IMR-90 (cell line): Measurements from ENCODE around the gene SMPDL3A.

Experiments
- BHLHE40 ChIP-seq: fragments of 150-350 bp; IDR thresholded peaks from 2 replicates; pipeline ENCODE4 v1.6.1; 2016; ENCODE audit warnings: mild to moderate bottlenecking, low read depth, low read length
- CEBPB ChIP-seq: IDR thresholded peaks from 2 replicates; pipeline ENCODE4 v1.6.1; 2012; ENCODE audit warnings: low read depth, low read length, improper control_type of control experiment
- FOS ChIP-seq: fragments of 150-350 bp; IDR thresholded peaks from 2 replicates; pipeline ENCODE4 v1.6.1; 2016; ENCODE audit warnings: low read depth, low read length
- POLR2A ChIP-seq: IDR thresholded peaks from 2 replicates; pipeline ENCODE4 v1.6.1; 2012; ENCODE audit warnings: mild to moderate bottlenecking, low read depth, low read length
- RAD21 ChIP-seq: IDR thresholded peaks from 2 replicates; pipeline ENCODE4 v1.6.1; 2012; ENCODE audit warnings: low read length, improper control_type of control experiment
- RFX5 ChIP-seq: IDR thresholded peaks from 2 replicates; pipeline ENCODE4 v1.8.0; 2012; ENCODE audit warnings: low read depth, mild to moderate bottlenecking, low read length, moderate library complexity
- SMC3 ChIP-seq: fragments of 150-350 bp; IDR thresholded peaks from 2 replicates; pipeline ENCODE4 v1.6.1; 2016; ENCODE audit warnings: low read depth, mild to moderate bottlenecking, antibody characterized with exemption, low read length, moderate library complexity
- TF ChIP-seq, protein P1 (sequence below): conservative IDR thresholded peaks from 2 replicates; pipeline ENCODE4 v1.5.1; 2012; ENCODE audit warnings: mild to moderate bottlenecking, low read depth, low read length, improper control_type of control experiment

DNA sequence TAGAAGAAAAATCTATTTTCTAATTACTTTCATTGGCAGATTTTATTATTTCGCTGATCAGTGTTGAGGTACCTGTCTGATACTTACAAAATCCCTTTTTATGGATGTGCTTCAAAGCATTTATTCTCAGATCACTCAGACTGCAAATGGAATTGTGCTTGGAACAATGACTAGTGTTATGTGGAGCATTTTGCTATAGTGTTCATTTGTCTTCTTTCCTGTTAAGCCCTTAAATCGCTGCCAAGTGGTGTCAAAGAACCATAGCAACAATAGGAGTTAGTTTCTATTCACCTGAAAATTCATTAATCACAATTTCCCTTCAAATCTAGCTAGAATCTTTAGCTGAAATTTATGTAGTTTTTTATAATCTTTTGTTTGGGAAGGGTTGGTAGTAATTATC, 29.8 kb downstream of the SMPDL3A start:
- TF ChIP-seq, protein P1, sequence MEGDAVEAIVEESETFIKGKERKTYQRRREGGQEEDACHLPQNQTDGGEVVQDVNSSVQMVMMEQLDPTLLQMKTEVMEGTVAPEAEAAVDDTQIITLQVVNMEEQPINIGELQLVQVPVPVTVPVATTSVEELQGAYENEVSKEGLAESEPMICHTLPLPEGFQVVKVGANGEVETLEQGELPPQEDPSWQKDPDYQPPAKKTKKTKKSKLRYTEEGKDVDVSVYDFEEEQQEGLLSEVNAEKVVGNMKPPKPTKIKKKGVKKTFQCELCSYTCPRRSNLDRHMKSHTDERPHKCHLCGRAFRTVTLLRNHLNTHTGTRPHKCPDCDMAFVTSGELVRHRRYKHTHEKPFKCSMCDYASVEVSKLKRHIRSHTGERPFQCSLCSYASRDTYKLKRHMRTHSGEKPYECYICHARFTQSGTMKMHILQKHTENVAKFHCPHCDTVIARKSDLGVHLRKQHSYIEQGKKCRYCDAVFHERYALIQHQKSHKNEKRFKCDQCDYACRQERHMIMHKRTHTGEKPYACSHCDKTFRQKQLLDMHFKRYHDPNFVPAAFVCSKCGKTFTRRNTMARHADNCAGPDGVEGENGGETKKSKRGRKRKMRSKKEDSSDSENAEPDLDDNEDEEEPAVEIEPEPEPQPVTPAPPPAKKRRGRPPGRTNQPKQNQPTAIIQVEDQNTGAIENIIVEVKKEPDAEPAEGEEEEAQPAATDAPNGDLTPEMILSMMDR = no peak
- no peak for TF ChIP-seq CEBPB
- TF ChIP-seq BHLHE40 = no peak
- TF ChIP-seq FOS = no peak
- no peak for TF ChIP-seq SMC3
- TF ChIP-seq POLR2A = no peak
- TF ChIP-seq RAD21 = no peak
- no peak for TF ChIP-seq RFX5
